NT2/D1 (cell line): Measurements from ENCODE around the gene C2orf80.

Experiments used
- SUZ12 ChIP-seq: IDR thresholded peaks from 2 replicates; pipeline ENCODE4 v1.6.1; 2011; ENCODE audit not compliant: insufficient read length, insufficient read depth; ENCODE audit errors: extremely low read depth
- YY1 ChIP-seq: IDR thresholded peaks from 2 replicates; pipeline ENCODE4 v1.6.1; 2011; ENCODE audit not compliant: insufficient read length, insufficient read depth
- ZNF274 ChIP-seq: IDR thresholded peaks from 2 replicates; pipeline ENCODE4 v1.6.1; 2011; ENCODE audit warnings: mild to moderate bottlenecking, low read depth, low read length

GRCh38 chr2:208183972-208184705 is 5.7 kb downstream of the C2orf80 start:
- TF ChIP-seq YY1, result no peak
- TF ChIP-seq ZNF274, result no peak
- TF ChIP-seq SUZ12, result no peak
